GM21447 (cell line): ENCODE results near the gene CFAP77.

Source experiments
- ATAC-seq: cut with Tn5 transposase; IDR thresholded peaks from one replicate; pipeline ENCODE4 v1.9.1; 2021; ENCODE audit not compliant: unreplicated experiment

Gene CFAP77

DNA sequence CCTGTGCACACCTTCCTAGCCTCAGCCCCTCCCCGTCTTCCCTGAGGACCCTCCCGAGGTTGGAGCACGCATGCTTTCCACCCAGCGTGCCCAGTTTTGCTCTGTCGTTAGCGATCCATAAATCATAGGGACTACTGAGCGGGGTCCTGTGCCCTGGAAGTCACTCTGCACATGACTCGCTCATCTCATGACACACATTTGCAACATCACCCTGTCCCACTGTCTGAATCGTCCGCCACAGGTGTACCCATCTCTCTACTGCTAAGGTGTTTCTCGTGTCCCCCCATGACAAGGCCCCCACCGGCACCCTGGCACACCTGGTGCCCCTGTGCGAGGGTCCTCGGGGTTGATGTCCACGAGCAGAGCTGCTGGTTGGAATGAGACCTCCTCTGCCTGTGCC lies 103.4 kb downstream of the CFAP77 start:
- no peak for ATAC-seq

GRCh38 chr9:132514011-132514744 lies 104.2 kb downstream of the CFAP77 start:
- ATAC-seq, result no peak

DNA sequence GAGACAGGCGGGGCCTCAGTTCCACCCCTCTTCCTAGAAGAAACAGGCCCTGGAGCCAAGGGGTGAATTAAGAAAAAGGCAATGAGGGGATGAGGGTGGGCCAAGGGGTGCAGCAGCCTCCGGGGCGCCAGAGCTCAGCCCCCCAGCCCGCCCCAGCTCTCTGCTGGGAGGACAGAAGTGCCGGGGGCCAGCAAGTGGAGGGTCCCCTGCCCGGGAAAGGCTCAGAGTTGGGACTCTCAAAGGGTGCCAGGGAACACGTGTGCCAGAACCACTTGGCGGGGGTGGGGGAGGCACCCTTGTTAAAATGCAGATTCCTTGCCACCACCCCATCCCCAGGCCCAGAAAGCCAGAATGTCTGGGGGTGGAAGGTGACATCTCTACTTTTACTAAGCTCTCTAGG lies 104.8 kb downstream of the CFAP77 start:
- no peak for ATAC-seq

GRCh38 chr9:132516301-132516700 lies 106.3 kb downstream of the CFAP77 start:
- no peak for ATAC-seq

- no peak for ATAC-seq
Observed at GRCh38 chr9:132516911-132517310, 106.9 kb downstream of the CFAP77 start.

- no peak for ATAC-seq
Observed at GRCh38 chr9:132517815-132518550, 108.0 kb downstream of the CFAP77 start.

GRCh38 chr9:132518626-132519025 lies 108.6 kb downstream of the CFAP77 start:
- ATAC-seq, result no peak

DNA sequence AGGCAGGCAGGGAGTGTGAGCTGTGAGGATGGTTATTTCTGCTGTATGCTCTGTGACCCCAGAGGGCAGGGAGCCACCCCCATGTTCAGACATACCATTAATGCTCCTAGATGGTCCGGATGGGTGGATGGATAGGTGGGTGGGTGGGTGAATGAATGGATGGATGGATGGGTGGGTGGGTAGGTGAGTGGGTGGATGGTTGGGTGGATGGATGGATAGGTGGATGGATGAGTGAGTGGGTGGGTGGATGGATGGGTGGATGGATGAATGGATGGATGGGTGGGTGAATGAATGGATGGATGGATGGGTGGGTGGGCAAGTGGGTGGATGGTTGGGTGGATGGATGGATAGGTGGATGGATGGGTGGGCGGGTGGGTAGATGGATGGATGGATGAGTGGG lies 109.0 kb downstream of the CFAP77 start:
- ATAC-seq, result no peak

DNA sequence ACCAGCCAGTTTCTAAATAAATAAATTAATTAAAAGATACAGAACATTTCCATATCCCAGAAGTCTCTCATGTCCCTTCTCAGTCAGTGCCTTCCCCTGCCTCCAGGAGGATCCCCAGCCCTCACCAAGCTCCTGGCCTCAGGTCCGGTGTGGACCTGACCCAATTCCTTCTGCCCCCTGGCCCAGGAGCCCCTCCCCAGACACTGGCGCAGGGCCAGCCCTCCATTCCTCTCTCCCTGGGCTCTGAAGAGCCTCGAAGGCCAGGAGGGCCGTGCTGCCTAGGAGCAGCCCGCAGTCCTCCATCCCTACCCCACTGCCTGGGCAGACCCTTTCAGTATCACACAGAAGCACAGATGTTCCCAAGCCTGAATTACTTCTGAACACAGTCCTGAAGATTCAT lies 110.6 kb downstream of the CFAP77 start:
- ATAC-seq, result no peak

GRCh38 chr9:132525308-132526023 lies 115.5 kb downstream of the CFAP77 start:
- no peak for ATAC-seq

DNA sequence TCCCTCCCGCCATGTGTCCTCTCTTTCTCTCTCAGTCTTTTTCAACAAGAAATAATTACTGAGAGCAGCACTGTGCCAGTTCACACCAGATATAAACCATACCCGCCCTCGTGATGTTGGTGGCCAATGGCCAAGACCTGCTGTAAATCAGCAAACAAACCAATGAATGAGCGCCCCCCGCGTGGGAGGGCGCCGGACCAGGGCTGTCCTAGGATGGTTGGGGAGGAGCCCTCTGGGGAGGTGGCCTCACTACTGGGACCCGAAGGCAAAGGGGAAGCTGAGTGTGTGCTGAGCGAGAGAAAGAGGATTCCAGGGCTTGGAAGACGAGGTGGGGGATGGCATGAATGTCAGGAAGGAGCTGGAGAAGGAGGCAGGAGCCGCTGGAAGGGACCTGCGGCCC lies 121.2 kb downstream of the CFAP77 start:
- no peak for ATAC-seq

DNA sequence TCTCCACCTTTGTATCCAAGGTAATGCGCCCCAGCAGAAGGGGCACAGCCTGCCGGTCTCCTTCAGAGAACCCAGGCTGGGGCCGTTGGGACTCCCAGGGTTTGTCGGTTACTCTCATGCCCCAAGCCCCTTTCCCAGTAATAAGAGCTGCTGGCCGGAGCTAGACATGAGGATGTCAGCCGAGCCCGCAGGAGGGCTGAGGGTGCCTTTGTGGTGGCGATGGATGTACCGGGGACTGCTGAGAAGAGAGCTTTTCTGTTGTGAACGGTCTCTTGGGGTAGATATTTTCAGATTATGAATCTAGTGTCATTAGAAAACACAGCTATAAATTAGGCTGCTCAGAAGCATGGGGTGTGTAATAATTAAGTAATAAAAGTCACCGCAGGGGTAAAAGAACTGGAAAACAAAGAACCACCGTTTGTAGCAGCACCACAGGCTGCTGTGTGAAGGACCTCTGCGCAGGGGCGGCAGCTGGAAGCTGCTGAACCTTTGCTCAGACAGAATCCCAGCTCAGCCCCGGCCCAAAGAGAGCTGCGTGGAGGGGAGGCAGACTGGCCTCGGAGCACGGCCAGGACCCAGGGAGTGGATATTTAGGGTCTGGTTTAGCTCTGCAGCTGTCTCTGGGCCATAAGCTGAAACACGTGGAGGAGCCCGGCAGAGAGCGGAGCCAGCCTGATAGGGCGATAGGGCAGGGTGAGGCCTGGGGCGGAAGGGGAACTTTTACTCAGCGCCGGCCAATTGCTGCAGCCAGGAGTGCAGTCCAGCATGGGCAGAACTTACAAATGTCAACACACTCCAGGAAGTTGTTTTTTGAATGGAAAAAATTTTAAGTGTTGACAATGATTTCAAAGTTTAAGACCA lies 121.9 kb downstream of the CFAP77 start:
- ATAC-seq, result no peak

DNA sequence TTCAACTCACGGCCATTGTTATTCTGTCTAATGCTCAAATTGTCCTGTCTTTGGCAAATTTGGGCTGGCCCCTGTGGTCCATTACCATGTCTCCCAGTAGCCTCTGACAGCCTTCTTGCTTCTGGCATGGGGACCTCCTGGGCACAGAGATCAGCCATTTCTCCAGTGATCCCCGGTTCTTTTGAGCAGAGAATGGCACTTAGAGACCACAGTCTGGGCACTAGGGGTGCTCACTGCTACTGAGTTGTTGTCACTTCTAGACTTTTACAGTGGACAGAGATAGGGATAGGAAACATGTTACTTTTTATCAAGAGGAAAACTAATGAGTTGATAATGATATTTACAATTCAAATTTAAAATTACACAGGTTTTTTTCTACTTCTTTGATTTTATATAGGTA lies 124.8 kb downstream of the CFAP77 start:
- no peak for ATAC-seq

DNA sequence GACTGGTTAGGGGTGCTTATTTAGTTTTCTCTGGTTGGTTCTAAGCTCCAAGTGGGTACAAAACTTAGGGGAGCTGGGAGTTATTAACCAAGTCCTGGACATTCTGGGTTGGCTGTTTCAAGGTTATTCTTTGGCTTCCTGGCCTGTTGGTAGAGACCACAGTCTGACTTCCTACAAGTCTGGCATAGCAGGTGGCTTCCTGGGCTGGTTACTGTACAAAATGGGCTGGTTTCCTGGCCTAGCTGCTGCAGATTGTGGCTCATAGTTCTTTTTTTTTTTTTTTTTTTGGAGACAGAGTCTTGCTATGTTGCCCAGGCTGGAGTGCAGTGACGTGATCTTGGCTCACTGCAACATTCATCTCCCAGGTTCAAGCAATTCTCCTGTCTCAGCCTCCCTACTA lies 126.1 kb downstream of the CFAP77 start:
- ATAC-seq, result no peak

DNA sequence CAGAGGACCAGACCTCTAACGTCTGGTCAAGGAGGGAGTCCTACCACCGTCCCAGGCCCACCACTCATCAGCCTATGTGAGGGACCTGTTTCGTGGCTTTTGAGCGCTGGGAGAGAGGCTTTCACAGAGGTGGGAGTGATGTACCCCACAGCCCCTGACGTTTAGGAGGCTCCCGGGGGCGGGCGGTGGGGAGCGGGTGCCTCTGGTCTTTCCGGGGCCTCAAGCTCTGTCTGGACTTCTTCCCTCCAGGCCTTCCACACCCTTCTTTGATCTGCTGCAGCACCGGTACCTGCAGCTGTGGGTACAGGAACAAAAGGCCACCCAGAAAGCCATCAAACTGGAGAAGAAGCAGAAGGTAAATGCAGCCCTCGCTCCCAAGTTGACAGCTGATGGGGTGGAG lies 127.3 kb downstream of the CFAP77 start:
- ATAC-seq, result no peak

DNA sequence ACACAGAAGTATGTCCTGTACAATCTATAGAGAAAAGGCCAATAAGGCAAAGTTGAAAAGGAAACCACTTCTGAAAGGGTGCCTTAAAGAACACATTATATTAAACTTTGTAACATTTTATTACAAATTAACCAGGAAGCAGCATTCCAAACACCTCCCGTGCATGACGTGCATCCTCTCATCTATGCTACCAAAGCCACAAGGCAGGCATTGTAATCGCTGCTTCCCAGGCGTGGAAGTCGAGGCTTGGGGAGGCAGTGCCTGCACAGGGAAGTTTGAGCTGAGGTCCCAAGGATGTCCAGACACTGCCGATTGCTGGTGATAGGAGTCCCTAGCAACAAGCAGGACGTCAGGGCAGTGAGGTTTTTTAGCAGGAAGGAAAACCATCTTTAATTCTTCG lies 128.1 kb downstream of the CFAP77 start:
- ATAC-seq, result no peak

- ATAC-seq, result no peak
Observed at GRCh38 chr9:132539096-132539495, 129.1 kb downstream of the CFAP77 start.

DNA sequence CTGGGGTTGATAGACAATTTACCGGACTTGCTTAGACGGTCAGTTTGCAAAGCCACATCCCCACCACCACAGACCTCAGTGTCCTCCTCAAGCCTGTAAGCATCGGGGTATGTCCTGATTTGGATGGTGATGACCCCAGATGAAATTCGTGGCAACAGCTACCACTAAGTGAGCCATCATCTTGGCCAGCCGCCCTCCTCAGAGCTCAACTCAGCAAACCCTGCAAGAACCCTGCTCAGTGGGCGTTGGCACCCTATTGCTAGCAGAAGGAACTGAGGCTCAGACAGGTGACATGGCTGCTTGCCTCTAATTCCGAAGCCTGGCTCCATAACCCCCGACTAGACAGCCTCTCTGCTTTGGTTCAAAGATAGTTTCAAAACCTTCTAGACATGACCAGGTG lies 131.0 kb downstream of the CFAP77 start:
- no peak for ATAC-seq

- no peak for ATAC-seq
Observed at GRCh38 chr9:132541870-132542830, 132.1 kb downstream of the CFAP77 start.

- no peak for ATAC-seq
Observed at GRCh38 chr9:132543251-132543650, 133.2 kb downstream of the CFAP77 start.
